OCI-LY3 (cell line): ENCODE measurements around the gene ABCG1.

ENCODE experiments used
- H2AFZ ChIP-seq: fragments of 200-600, 300-600 bp; shearing (Covaris generic); 2 replicates; pipeline ENCODE4 v1.6.0; 2014; ENCODE audit warnings: antibody characterized with exemption, low read depth, low read length
- H3K27ac ChIP-seq: fragments of 200-600, 300-600 bp; sonication (generic); 2 replicates; pipeline ENCODE4 v1.5.1; 2014; ENCODE audit warnings: mild to moderate bottlenecking, low read length, moderate library complexity, mixed read lengths
- H3K27me3 ChIP-seq: fragments of 200-600, 300-600 bp; sonication (generic); 2 replicates; pipeline ENCODE4 v1.6.1; 2014; ENCODE audit warnings: low read depth, low read length, mixed read lengths
- H3K36me3 ChIP-seq: fragments of 200-600, 300-600 bp; sonication (generic); replicated peaks from 2 replicates; pipeline ENCODE3; 2014; ENCODE audit warnings: low read depth, low read length, mixed read lengths
- H3K4me1 ChIP-seq: fragments of 300-600, 200-600 bp; sonication (generic); 2 replicates; pipeline ENCODE4 v1.6.1; 2014; ENCODE audit warnings: low read length, mixed read lengths
- H3K4me2 ChIP-seq: fragments of 200-600, 300-600 bp; sonication (generic); 2 replicates; pipeline ENCODE4 v1.6.1; 2014; ENCODE audit warnings: low read length, mixed read lengths
- H3K4me3 ChIP-seq: fragments of 300-600, 200-600 bp; sonication (generic); 2 replicates; pipeline ENCODE4 v1.5.1; 2014; ENCODE audit warnings: antibody characterized with exemption, mild to moderate bottlenecking, low read length, moderate library complexity
- H3K79me2 ChIP-seq: fragments of 300-600, 200-600 bp; shearing (Covaris generic); 2 replicates; pipeline ENCODE4 v1.6.1; 2014; ENCODE audit warnings: mild to moderate bottlenecking, low read length, mixed read lengths
- H3K9ac ChIP-seq: fragments of 300-600, 200-600 bp; shearing (Covaris generic); 2 replicates; pipeline ENCODE4 v1.6.0; 2014; ENCODE audit warnings: mild to moderate bottlenecking, low read length, moderate library complexity
- H3K9me3 ChIP-seq: fragments of 200-600, 300-600 bp; shearing (Covaris generic); 2 replicates; pipeline ENCODE4 v1.6.1; 2014; ENCODE audit warnings: low read length, mixed read lengths; ENCODE audit not compliant: insufficient read depth
- H4K20me1 ChIP-seq: fragments of 200-600, 300-600 bp; sonication (generic); 2 replicates; pipeline ENCODE4 v1.6.1; 2016; ENCODE audit warnings: low read length, mixed read lengths; ENCODE audit not compliant: insufficient read depth
- EZH2phosphoT487 ChIP-seq: fragments of 200-600 bp; shearing (Covaris generic); IDR thresholded peaks from 2 replicates; pipeline ENCODE4 v1.6.1; 2018; ENCODE audit warnings: antibody characterized with exemption, mixed run types, low read depth
- TF ChIP-seq, protein P1 (sequence below): fragments of 200-600, 300-600 bp; sonication (generic); IDR thresholded peaks from 2 replicates; pipeline ENCODE4 v1.5.1; 2014; ENCODE audit warnings: antibody characterized with exemption, low read length, low read depth

Gene ABCG1

GRCh38 chr21:42242611-42243010 is 23.7 kb downstream of the ABCG1 start:
- H3K79me2 ChIP-seq: no peaks in the 10 kb centered on the region
- no peaks in the 10 kb centered on the region for H3K36me3 ChIP-seq
- H3K9ac ChIP-seq: no peak overlapping the region
- TF ChIP-seq, protein P1, sequence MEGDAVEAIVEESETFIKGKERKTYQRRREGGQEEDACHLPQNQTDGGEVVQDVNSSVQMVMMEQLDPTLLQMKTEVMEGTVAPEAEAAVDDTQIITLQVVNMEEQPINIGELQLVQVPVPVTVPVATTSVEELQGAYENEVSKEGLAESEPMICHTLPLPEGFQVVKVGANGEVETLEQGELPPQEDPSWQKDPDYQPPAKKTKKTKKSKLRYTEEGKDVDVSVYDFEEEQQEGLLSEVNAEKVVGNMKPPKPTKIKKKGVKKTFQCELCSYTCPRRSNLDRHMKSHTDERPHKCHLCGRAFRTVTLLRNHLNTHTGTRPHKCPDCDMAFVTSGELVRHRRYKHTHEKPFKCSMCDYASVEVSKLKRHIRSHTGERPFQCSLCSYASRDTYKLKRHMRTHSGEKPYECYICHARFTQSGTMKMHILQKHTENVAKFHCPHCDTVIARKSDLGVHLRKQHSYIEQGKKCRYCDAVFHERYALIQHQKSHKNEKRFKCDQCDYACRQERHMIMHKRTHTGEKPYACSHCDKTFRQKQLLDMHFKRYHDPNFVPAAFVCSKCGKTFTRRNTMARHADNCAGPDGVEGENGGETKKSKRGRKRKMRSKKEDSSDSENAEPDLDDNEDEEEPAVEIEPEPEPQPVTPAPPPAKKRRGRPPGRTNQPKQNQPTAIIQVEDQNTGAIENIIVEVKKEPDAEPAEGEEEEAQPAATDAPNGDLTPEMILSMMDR: no peak
- no peak for TF ChIP-seq EZH2phosphoT487
- no peak overlapping the region for H3K4me2 ChIP-seq
- peaks cover 13% of the 10 kb centered on the region for H3K4me1 ChIP-seq
- H3K27me3 ChIP-seq: peaks cover 28% of the 10 kb centered on the region
- H3K4me3 ChIP-seq: no peak overlapping the region
- H2AFZ ChIP-seq: no peak overlapping the region
- H4K20me1 ChIP-seq: no peaks in the 10 kb centered on the region
- no peak overlapping the region for H3K27ac ChIP-seq
- no peaks in the 10 kb centered on the region; the same call in 1 of the 2 replicates for H3K9me3 ChIP-seq

DNA sequence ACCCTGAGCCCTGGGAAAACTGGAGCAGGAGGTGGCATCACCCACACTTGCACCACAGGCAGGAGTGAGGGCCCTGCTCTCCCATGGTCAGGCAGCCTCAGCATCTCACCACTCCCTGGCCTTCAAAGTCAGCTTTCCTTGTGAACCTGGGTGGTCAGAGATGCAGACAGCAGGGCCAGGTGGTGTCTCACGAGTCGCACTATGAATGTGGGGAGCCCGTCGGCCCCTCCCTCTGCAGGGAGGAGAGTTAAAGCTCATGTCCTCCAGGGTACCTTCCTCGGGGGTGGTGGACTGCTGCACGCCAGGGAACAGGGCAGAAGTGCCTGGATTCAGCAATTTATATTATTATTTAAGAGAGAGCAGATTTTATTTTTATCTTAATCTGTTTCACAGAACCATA is 24.1 kb downstream of the ABCG1 start:
- Histone ChIP-seq H3K4me2 (no peak overlapping the region), H4K20me1 (no peaks in the 10 kb centered on the region), H3K9me3 (no peaks in the 10 kb centered on the region; the same call in 1 of the 2 replicates), H3K9ac (no peak overlapping the region), H3K79me2 (no peaks in the 10 kb centered on the region), H3K4me3 (no peak overlapping the region), H3K4me1 (peaks cover 9% of the 10 kb centered on the region), H3K36me3 (no peaks in the 10 kb centered on the region), H2AFZ (no peak overlapping the region), H3K27ac (no peak overlapping the region), H3K27me3 (peaks cover 30% of the 10 kb centered on the region)
- no peak for TF ChIP-seq EZH2phosphoT487
- TF ChIP-seq, protein P1: no peak

GRCh38 chr21:42245331-42246193 is 26.6 kb downstream of the ABCG1 start:
- Histone ChIP-seq H3K9me3 (no peaks in the 10 kb centered on the region), H3K79me2 (no peaks in the 10 kb centered on the region), H2AFZ (no peak overlapping the region), H4K20me1 (no peaks in the 10 kb centered on the region), H3K4me1 (peaks cover 17% of the 10 kb centered on the region), H3K9ac (no peak overlapping the region), H3K4me3 (no peak overlapping the region), H3K36me3 (no peaks in the 10 kb centered on the region), H3K27ac (no peak overlapping the region), H3K27me3 (peaks cover 30% of the 10 kb centered on the region), H3K4me2 (no peak overlapping the region)
- TF ChIP-seq, protein P1: no peak
- no peak for TF ChIP-seq EZH2phosphoT487

GRCh38 chr21:42247716-42248115 is 28.8 kb downstream of the ABCG1 start:
- Histone ChIP-seq H3K9ac (no peak overlapping the region), H3K4me3 (no peak overlapping the region), H3K4me1 (peaks cover 24% of the 10 kb centered on the region), H3K27ac (no peak overlapping the region), H4K20me1 (no peaks in the 10 kb centered on the region), H3K79me2 (no peaks in the 10 kb centered on the region), H3K36me3 (no peaks in the 10 kb centered on the region), H3K4me2 (no peak overlapping the region), H3K9me3 (no peaks in the 10 kb centered on the region), H3K27me3 (peaks cover 30% of the 10 kb centered on the region), H2AFZ (no peak overlapping the region)
- TF ChIP-seq, protein P1: no peak
- TF ChIP-seq EZH2phosphoT487: no peak
